DND-41 (cell line): ENCODE measurements around the gene BABAM1.

Experiments used
- ATAC-seq: fragments of 200-7000 bp; cut with Tn5 transposase; 3 replicates; pipeline ENCODE4 v1.9.1; 2021; ENCODE audit warnings: low read depth; ENCODE audit not compliant: insufficient read depth
- DNase-seq: peaks from one replicate; pipeline ENCODE4 v3.0.0-alpha.2; 2020
- H2AFZ ChIP-seq: 2 replicates; pipeline ENCODE4 v1.6.0; 2012; ENCODE audit warnings: low read depth, low read length
- H3K27ac ChIP-seq: 2 replicates; pipeline ENCODE4 v1.5.1; 2012; ENCODE audit warnings: low read length, inconsistent platforms
- H3K27me3 ChIP-seq: fragments of 200-600 bp; sonication (generic); 2 replicates; pipeline ENCODE4 v1.6.0; 2012; ENCODE audit warnings: low read length, mild to moderate bottlenecking, inconsistent platforms; ENCODE audit not compliant: insufficient read depth, poor library complexity
- H3K36me3 ChIP-seq: 2 replicates; pipeline ENCODE4 v1.5.1; 2012; ENCODE audit warnings: low read length, inconsistent platforms; ENCODE audit not compliant: insufficient read depth
- H3K4me1 ChIP-seq: 2 replicates; pipeline ENCODE4 v1.5.1; 2012; ENCODE audit warnings: mild to moderate bottlenecking, low read length; ENCODE audit not compliant: insufficient read depth
- H3K4me2 ChIP-seq: 2 replicates; pipeline ENCODE4 v1.6.0; 2012; ENCODE audit warnings: mild to moderate bottlenecking, moderate library complexity, low read length, inconsistent platforms; ENCODE audit not compliant: insufficient read depth
- H3K4me3 ChIP-seq, 2 experiments: fragments of 200-600 bp in 1 of 2; shearing (Covaris generic) in 1 of 2; 2 replicates each; pipeline ENCODE4 v1.5.1; 2012 to 2016; ENCODE audit warnings: inconsistent platforms in 2 of 2, low read length in 2 of 2, mild to moderate bottlenecking in 2 of 2, low read depth in 1 of 2, moderate library complexity in 1 of 2
- H3K79me2 ChIP-seq: 2 replicates; pipeline ENCODE4 v1.6.0; 2012; ENCODE audit warnings: low read length, inconsistent platforms; ENCODE audit not compliant: insufficient read depth
- H3K9ac ChIP-seq: 2 replicates; pipeline ENCODE4 v1.6.0; 2012; ENCODE audit warnings: low read depth, mild to moderate bottlenecking, inconsistent platforms, low read length, moderate library complexity
- H3K9me3 ChIP-seq: 2 replicates; pipeline ENCODE4 v1.5.1; 2012; ENCODE audit warnings: low read length, moderate library complexity, mild to moderate bottlenecking, inconsistent platforms; ENCODE audit not compliant: insufficient read depth, severe bottlenecking
- H4K20me1 ChIP-seq: 2 replicates; pipeline ENCODE4 v1.6.0; 2012; ENCODE audit warnings: low read length; ENCODE audit not compliant: insufficient read depth
- CTCF ChIP-seq: IDR thresholded peaks from 2 replicates; pipeline ENCODE4 v1.5.1; 2012; ENCODE audit warnings: borderline replicate concordance, low read length, moderate library complexity, mild to moderate bottlenecking; ENCODE audit not compliant: poor library complexity, severe bottlenecking; ENCODE audit errors: extremely low read depth
- EZH2 ChIP-seq: IDR thresholded peaks from 3 replicates; pipeline ENCODE4 v1.6.1; 2012; ENCODE audit warnings: borderline replicate concordance, low read depth, mild to moderate bottlenecking, moderate library complexity, low read length, inconsistent platforms; ENCODE audit not compliant: severe bottlenecking

Gene BABAM1

GRCh38 chr19:17275441-17276175 is 8.4 kb downstream of the BABAM1 start:
- no peak overlapping the region for H3K4me3 ChIP-seq
- DNase-seq (no peak), ATAC-seq (no peak)
- no peak overlapping the region for H3K9ac ChIP-seq
- TF ChIP-seq EZH2: no peak
- TF ChIP-seq CTCF: no peak
- no peaks in the 10 kb centered on the region for H3K9me3 ChIP-seq
- H3K27me3 ChIP-seq: no peaks in the 10 kb centered on the region
- H3K4me1 ChIP-seq: no peaks in the 10 kb centered on the region
- peaks cover 3% of the 10 kb centered on the region; the same call in 1 of the 2 replicates for H3K79me2 ChIP-seq
- H3K27ac ChIP-seq: no peak overlapping the region
- no peak overlapping the region for H3K4me2 ChIP-seq
- H4K20me1 ChIP-seq: peaks cover 4% of the 10 kb centered on the region; the same call in 1 of the 2 replicates
- peaks cover 63% of the 10 kb centered on the region for H3K36me3 ChIP-seq
- no peak overlapping the region for H2AFZ ChIP-seq

GRCh38 chr19:17279436-17279835 is 12.2 kb downstream of the BABAM1 start:
- Histone ChIP-seq H3K9me3 (no peaks in the 10 kb centered on the region), H3K4me1 (no peaks in the 10 kb centered on the region), H3K36me3 (peaks cover 37% of the 10 kb centered on the region), H3K4me3 (no peak overlapping the region), H3K27ac (no peak overlapping the region), H4K20me1 (peaks cover 7% of the 10 kb centered on the region; the same call in 1 of the 2 replicates), H2AFZ (no peak overlapping the region), H3K27me3 (no peaks in the 10 kb centered on the region), H3K79me2 (no peaks in the 10 kb centered on the region), H3K9ac (no peak overlapping the region), H3K4me2 (no peak overlapping the region)
- DNase-seq: no peak
- no peak for ATAC-seq
- TF ChIP-seq CTCF: no peak
- TF ChIP-seq EZH2: no peak

- Histone ChIP-seq H3K79me2 (no peaks in the 10 kb centered on the region), H3K9me3 (no peaks in the 10 kb centered on the region), H3K4me1 (no peaks in the 10 kb centered on the region), H3K27ac (no peak within 1 kb of the TSS), H3K36me3 (peaks cover 16% of the 10 kb centered on the region), H2AFZ (no peak within 1 kb of the TSS), H3K4me3 (no peak within 1 kb of the TSS), H4K20me1 (peaks cover 7% of the 10 kb centered on the region; the same call in 1 of the 2 replicates), H3K27me3 (no peaks in the 10 kb centered on the region), H3K4me2 (no peak within 1 kb of the TSS), H3K9ac (no peak within 1 kb of the TSS)
- no peak for DNase-seq
- ATAC-seq: no peak
- TF ChIP-seq CTCF: no peak
- TF ChIP-seq EZH2: no peak
Observed at GRCh38 chr19:17281391-17282304, 14.4 kb downstream of the BABAM1 start, which contains the start of gene ANKLE1. Gene ANKLE1 (plus strand): TSS chr19:17281901. CDS start chr19:17281921, 20 bp downstream.
